ENCODE data around the gene CHD2.

DNA sequence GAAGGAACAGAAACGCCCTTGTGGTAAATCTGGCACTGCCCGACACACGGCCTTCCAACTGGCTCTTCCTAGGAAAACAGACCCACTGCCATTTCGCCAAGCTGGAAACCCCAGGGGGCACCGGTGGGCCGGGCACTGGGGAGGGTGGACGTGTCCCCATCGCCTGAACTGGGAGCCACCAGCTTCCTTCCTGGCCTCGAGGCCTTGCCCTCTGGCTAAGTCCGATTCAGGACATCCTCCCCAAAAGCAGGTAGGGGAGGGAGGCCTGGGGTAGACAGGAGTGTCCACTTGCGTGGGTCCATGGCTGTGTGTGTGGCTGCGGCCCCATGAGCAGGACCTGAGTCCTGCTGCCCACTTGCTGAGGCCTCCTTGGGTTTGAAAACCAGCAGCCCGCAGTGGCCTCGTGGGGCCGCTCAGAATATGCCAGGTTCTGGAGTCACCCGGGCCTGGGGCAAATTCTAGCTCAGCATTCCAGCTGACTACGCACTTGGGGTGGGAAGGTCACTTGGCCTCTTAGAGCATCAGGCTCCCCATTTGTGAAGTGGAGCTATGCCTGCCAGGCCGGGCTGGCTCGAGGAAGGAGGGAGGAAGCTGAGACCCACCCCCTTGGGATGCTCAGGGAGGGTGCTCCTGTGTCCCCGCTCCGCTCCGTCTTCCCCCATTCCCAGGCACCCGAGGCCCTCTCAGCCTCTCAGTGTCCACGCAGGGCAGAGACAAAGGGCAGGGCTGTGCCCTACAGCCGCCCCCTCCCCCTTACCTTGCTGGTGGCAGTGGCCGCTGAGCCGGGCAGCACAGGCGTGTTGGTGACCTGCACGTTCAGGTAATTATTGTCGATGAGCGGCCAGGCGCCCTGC lies 151.3 kb downstream of the CHD2 start:
- no peak for TF ChIP-seq ZNF274 (IDR thresholded peaks at IDR 0.05; ENCODE audit: low read depth, low read length)
- TF ChIP-seq YY1 (IDR thresholded peaks at IDR 0.05; ENCODE audit: insufficient read depth, insufficient read length) = no peak

Measured in NT2/D1 (cell line).